Measurements from ENCODE around the gene PPIL4. TPM values are rescaled to one million over a fixed set of nuclear protein-coding genes. Genes with fewer than 3 reads are reported as not detected.
"Not testable (repeated sequence)": the region's sequence is repeated elsewhere in the genome, so short reads cannot be mapped to it uniquely, and the experiment has no call there.

Gene PPIL4
- total and polyA plus RNA-seq, 2 donors from 2014 or later = 18.0 to 30.1 TPM

GRCh38 chr6:149499066-149499465 is 46.8 kb downstream of the PPIL4 start:
- no peak overlapping the region for H3K4me3 ChIP-seq (ENCODE audit: low read length in 3 of 3)
- FAIRE-seq (no peak), DNase-seq (peak in 1 of 5 donors; percentile 7)
- H3K9me3 ChIP-seq (ENCODE audit: control insufficient read depth in 2 of 3, insufficient read depth in 1 of 3, low read length in 3 of 3) = no peaks in the 10 kb centered on the region
- H3K36me3 ChIP-seq (ENCODE audit: control insufficient read depth in 2 of 3, insufficient read depth in 3 of 3, low read length in 3 of 3) = no peaks in the 10 kb centered on the region
- intact Hi-C loops (cut with DNase I) = no loop called here
- no peaks in the 10 kb centered on the region for H3K27me3 ChIP-seq (ENCODE audit: control insufficient read depth, insufficient read depth, low read length)
- no peaks in the 10 kb centered on the region for H3K4me1 ChIP-seq (ENCODE audit: control insufficient read depth in 2 of 3, insufficient read depth in 2 of 3, low read depth in 1 of 3, low read length in 3 of 3)
- H3K27ac ChIP-seq (ENCODE audit: low read depth in 2 of 2, low read length in 2 of 2) = no peak overlapping the region
- no peak for TF ChIP-seq CTCF (IDR thresholded peaks at IDR 0.05; ENCODE audit: borderline replicate concordance, extremely low read depth, insufficient read depth)
- no peak overlapping the region for H3K9ac ChIP-seq (ENCODE audit: low read length in 3 of 3)

GRCh38 chr6:149497365-149497764 is 48.5 kb downstream of the PPIL4 start:
- no peak for TF ChIP-seq CTCF (IDR thresholded peaks at IDR 0.05; ENCODE audit: borderline replicate concordance, extremely low read depth, insufficient read depth)
- intact Hi-C loops (cut with DNase I) = no loop called here
- Histone ChIP-seq H3K4me1 (ENCODE audit: control insufficient read depth in 2 of 3, insufficient read depth in 2 of 3, low read depth in 1 of 3, low read length in 3 of 3) (no peaks in the 10 kb centered on the region), H3K36me3 (ENCODE audit: control insufficient read depth in 2 of 3, insufficient read depth in 3 of 3, low read length in 3 of 3) (no peaks in the 10 kb centered on the region), H3K9ac (ENCODE audit: low read length in 3 of 3) (no peak overlapping the region), H3K9me3 (ENCODE audit: control insufficient read depth in 2 of 3, insufficient read depth in 1 of 3, low read length in 3 of 3) (no peaks in the 10 kb centered on the region), H3K27ac (ENCODE audit: low read depth in 2 of 2, low read length in 2 of 2) (no peak overlapping the region), H3K27me3 (ENCODE audit: control insufficient read depth, insufficient read depth, low read length) (no peaks in the 10 kb centered on the region), H3K4me3 (ENCODE audit: low read length in 3 of 3) (no peak overlapping the region)
- no peak for FAIRE-seq
- no peak for DNase-seq

GRCh38 chr6:149496597-149496996 is 49.2 kb downstream of the PPIL4 start:
- H3K4me3 ChIP-seq (ENCODE audit: low read length in 3 of 3); H3K27ac ChIP-seq (ENCODE audit: low read depth in 2 of 2, low read length in 2 of 2); H3K9me3 ChIP-seq (ENCODE audit: control insufficient read depth in 2 of 3, insufficient read depth in 1 of 3, low read length in 3 of 3); H3K4me1 ChIP-seq (ENCODE audit: control insufficient read depth in 2 of 3, insufficient read depth in 2 of 3, low read depth in 1 of 3, low read length in 3 of 3); FAIRE-seq; H3K36me3 ChIP-seq (ENCODE audit: control insufficient read depth in 2 of 3, insufficient read depth in 3 of 3, low read length in 3 of 3); intact Hi-C loops (cut with DNase I); DNase-seq; H3K27me3 ChIP-seq (ENCODE audit: control insufficient read depth, insufficient read depth, low read length); H3K9ac ChIP-seq (ENCODE audit: low read length in 3 of 3): not testable (repeated sequence)

- H3K27ac ChIP-seq (ENCODE audit: low read depth in 2 of 2, low read length in 2 of 2); DNase-seq; H3K36me3 ChIP-seq (ENCODE audit: control insufficient read depth in 2 of 3, insufficient read depth in 3 of 3, low read length in 3 of 3); intact Hi-C loops (cut with DNase I); H3K9me3 ChIP-seq (ENCODE audit: control insufficient read depth in 2 of 3, insufficient read depth in 1 of 3, low read length in 3 of 3); H3K4me1 ChIP-seq (ENCODE audit: control insufficient read depth in 2 of 3, insufficient read depth in 2 of 3, low read depth in 1 of 3, low read length in 3 of 3); H3K27me3 ChIP-seq (ENCODE audit: control insufficient read depth, insufficient read depth, low read length); H3K9ac ChIP-seq (ENCODE audit: low read length in 3 of 3); H3K4me3 ChIP-seq (ENCODE audit: low read length in 3 of 3); FAIRE-seq: not testable (repeated sequence)
Observed at GRCh38 chr6:149495349-149496016, 50.4 kb downstream of the PPIL4 start.

GRCh38 chr6:149494810-149495209 is 51.0 kb downstream of the PPIL4 start:
- H3K27me3 ChIP-seq (ENCODE audit: control insufficient read depth, insufficient read depth, low read length); H3K9ac ChIP-seq (ENCODE audit: low read length in 3 of 3); H3K9me3 ChIP-seq (ENCODE audit: control insufficient read depth in 2 of 3, insufficient read depth in 1 of 3, low read length in 3 of 3); intact Hi-C loops (cut with DNase I); FAIRE-seq; H3K36me3 ChIP-seq (ENCODE audit: control insufficient read depth in 2 of 3, insufficient read depth in 3 of 3, low read length in 3 of 3); DNase-seq; H3K4me3 ChIP-seq (ENCODE audit: low read length in 3 of 3); H3K27ac ChIP-seq (ENCODE audit: low read depth in 2 of 2, low read length in 2 of 2); H3K4me1 ChIP-seq (ENCODE audit: control insufficient read depth in 2 of 3, insufficient read depth in 2 of 3, low read depth in 1 of 3, low read length in 3 of 3): not testable (repeated sequence)
